HepG2 (cell line): ENCODE results near the gene CDA. TPM values are rescaled to one million over a fixed set of nuclear protein-coding genes. Genes with fewer than 3 reads are reported as not detected.

Experiments used
- FOXM1 ChIP-seq: sonication (generic); formaldehyde crosslinking; IDR thresholded peaks from 2 replicates; pipeline ENCODE4 v1.5.0; 2020; ENCODE audit warnings: missing genetic modification reagents
- GPN1 ChIP-seq: sonication (generic); formaldehyde crosslinking; IDR thresholded peaks from 2 replicates; pipeline ENCODE4 v1.5.1; 2020; ENCODE audit warnings: missing genetic modification reagents, borderline replicate concordance
- KMT2B ChIP-seq: IDR thresholded peaks from 2 replicates; pipeline ENCODE4 v1.6.1; 2016; ENCODE audit warnings: missing genetic modification reagents, missing compliant biosample characterization
- NFYC ChIP-seq: IDR thresholded peaks from 2 replicates; pipeline ENCODE4 v1.6.1; 2016; ENCODE audit warnings: missing genetic modification reagents, missing compliant biosample characterization
- POGZ ChIP-seq: sonication (generic); formaldehyde crosslinking; IDR thresholded peaks from 2 replicates; pipeline ENCODE4 v1.4.0; 2020; ENCODE audit warnings: mild to moderate bottlenecking, missing genetic modification reagents
- PREB ChIP-seq: sonication (generic); formaldehyde crosslinking; IDR thresholded peaks from 2 replicates; pipeline ENCODE4 v1.4.0; 2020; ENCODE audit warnings: missing genetic modification reagents
- SOX5 ChIP-seq: IDR thresholded peaks from 2 replicates; pipeline ENCODE4 v1.6.1; 2016; ENCODE audit warnings: borderline replicate concordance
- ZBTB40 ChIP-seq, 2 experiments: fragments of 450-650 bp in 1 of 2; sonication (generic) in 1 of 2; formaldehyde crosslinking in 1 of 2; IDR thresholded peaks; 2 replicates each; pipeline versions ENCODE4 v1.6.1 to v1.8.0; 2016 to 2022; ENCODE audit warnings: antibody characterized with exemption in 1 of 2, mild to moderate bottlenecking in 1 of 2, missing genetic modification reagents in 1 of 2
- ZNF18 ChIP-seq: sonication (generic); formaldehyde crosslinking; IDR thresholded peaks from 2 replicates; pipeline ENCODE4 v1.8.0; 2022; ENCODE audit warnings: mild to moderate bottlenecking, missing genetic modification reagents; ENCODE audit not compliant: insufficient replicate concordance
- ZNF235 ChIP-seq: sonication (generic); formaldehyde crosslinking; IDR thresholded peaks from 2 replicates; pipeline ENCODE4 v1.8.1; 2023; ENCODE audit warnings: mild to moderate bottlenecking, missing genetic modification reagents, borderline replicate concordance
- ZNF281 ChIP-seq: sonication (generic); formaldehyde crosslinking; IDR thresholded peaks from 2 replicates; pipeline ENCODE4 v1.4.0; 2020; ENCODE audit warnings: missing genetic modification reagents, borderline replicate concordance
- ZNF343 ChIP-seq: sonication (generic); formaldehyde crosslinking; IDR thresholded peaks from 2 replicates; pipeline ENCODE4 v1.4.0; 2020; ENCODE audit warnings: mild to moderate bottlenecking, missing genetic modification reagents
- ZNF547 ChIP-seq: sonication (generic); formaldehyde crosslinking; IDR thresholded peaks from 2 replicates; pipeline ENCODE4 v1.5.1; 2020; ENCODE audit warnings: mild to moderate bottlenecking, missing genetic modification reagents
- polyA plus RNA-seq, 8 experiments: library from polyadenylated mRNA; depleted of rRNA in 3 of 8; stranded (reverse) in 7 of 8; unstranded in 1 of 8; fragments of >200 nt; fragmentation: Illumina TruSeq in 4 of 8; extraction: Trizol in 4 of 8; gene quantifications; 2 replicates each; pipeline versions ENCODE4 v1.2.1 to v1.2.3, GENCODE V29; 2011 to 2016; ENCODE audit warnings: low read depth in 4 of 8, missing spikeins in 1 of 8, mixed read lengths in 1 of 8; ENCODE audit not compliant: insufficient read depth in 1 of 8
- total RNA-seq, 5 experiments: library from RNA; depleted of rRNA; stranded (reverse); fragments of >200 nt; fragmentation: Illumina TruSeq; extraction: Trizol; gene quantifications; 2 replicates each; pipeline ENCODE4 v1.2.3, GENCODE V29; 2016; ENCODE audit warnings: low read depth in 1 of 5

CDA gene
- total and polyA plus RNA-seq, 2 of the 13 experiments (the other 11 are each of a cell fraction or from before 2014, with no cell fraction given) = 0.66 to 2.1 TPM

GRCh38 chr1:20661207-20662109 lies 72.6 kb downstream of the CDA start, which contains the start of gene DDOST (continued):
- TF ChIP-seq ZNF547 (CRISPR knock-in tag) = peak; percentile 71; the same call in 1 of the 2 replicates
- TF ChIP-seq POGZ (CRISPR knock-in tag) = peak; percentile 78
- peak; percentile 95 for TF ChIP-seq NFYC
- no peak for TF ChIP-seq PREB (CRISPR knock-in tag)
- TF ChIP-seq ZNF281 (CRISPR knock-in tag) = 0 out of 2 replicates have a peak, but pooled peaks have one; percentile 2
- TF ChIP-seq ZNF18 (CRISPR knock-in tag) = peak; percentile 67
- no peak for TF ChIP-seq ZNF235 (CRISPR knock-in tag)
- TF ChIP-seq ZNF343 (CRISPR knock-in tag) = no peak
- 0 out of 2 replicates have a peak, but pooled peaks have one; percentile 11 for TF ChIP-seq SOX5 (CRISPR knock-in tag)
- peak; percentile 84 for TF ChIP-seq KMT2B
- TF ChIP-seq ZBTB40 (IDR thresholded peaks at IDR 0.05) = peak; percentile 87
- no peak; the same call in 1 of the 2 replicates for TF ChIP-seq ZBTB40 (CRISPR knock-in tag; IDR thresholded peaks at IDR 0.05)
- TF ChIP-seq GPN1 = no peak
- no peak for TF ChIP-seq FOXM1 (CRISPR knock-in tag)
